B cell (primary cell): ENCODE results near the gene ADAMTS17. TPM values are rescaled to one million over a fixed set of nuclear protein-coding genes. Genes with fewer than 3 reads are reported as not detected.

Experiments used
- ATAC-seq: fragments of 200-7000 bp; cut with Tn5 transposase; one replicate; pipeline ENCODE4 v1.10.0; 2021; ENCODE audit warnings: low read depth, mild to moderate bottlenecking, moderate number of reproducible peaks, moderate library complexity
- CTCF ChIA-PET: fragments of 350-600 bp; sonication (Branson Sonifier 250); formaldehyde crosslinking; loops from one replicate; lab custom pipeline; 2021; ENCODE audit warnings: antibody characterized with exemption, inconsistent platforms; lab: Charles Lee
- POLR2A ChIA-PET: fragments of 350-600 bp; sonication (Branson Sonifier 250); formaldehyde crosslinking; loops from one replicate; lab custom pipeline; 2021; ENCODE audit warnings: antibody characterized with exemption; lab: Charles Lee
- DNase-seq: peaks from one replicate; pipeline ENCODE4 v3.0.0; 2013
- H2AFZ ChIP-seq: 2 replicates; pipeline ENCODE4 v1.6.1; 2012; ENCODE audit warnings: mild to moderate bottlenecking, low read depth, low read length; ENCODE audit not compliant: insufficient read depth, poor library complexity, severe bottlenecking
- H3K27ac ChIP-seq, 2 donors: 1 replicate in 1 of 2; 2 replicates in 1 of 2; pipeline ENCODE4 v1.5.1; 2012 to 2013; ENCODE audit warnings: low read length in 2 of 2, mild to moderate bottlenecking in 2 of 2, moderate library complexity in 1 of 2
- H3K27me3 ChIP-seq, 4 experiments: fragments of 200-600 bp in 1 of 4; sonication (generic) in 1 of 4; replicated peaks in 1 of 4; 1 replicate in 2 of 4; 2 replicates in 2 of 4; pipeline versions ENCODE4 v1.6.1 to v1.7.0; 2013 to 2016; ENCODE audit warnings: low read length in 3 of 4, mild to moderate bottlenecking in 2 of 4, mixed read lengths in 1 of 4, moderate library complexity in 1 of 4; ENCODE audit not compliant: insufficient read depth in 4 of 4, control insufficient read depth in 3 of 4; ENCODE audit errors: control extremely low read depth in 1 of 4
- H3K36me3 ChIP-seq, 2 experiments: replicated peaks in 1 of 2; 1 replicate in 1 of 2; 2 replicates in 1 of 2; pipeline versions ENCODE4 v1.6.1 to v1.7.1; 2013; ENCODE audit warnings: low read length in 1 of 2; ENCODE audit not compliant: insufficient read depth in 2 of 2, control insufficient read depth in 1 of 2; ENCODE audit errors: control extremely low read depth in 1 of 2, extremely low read depth in 1 of 2
- H3K4me1 ChIP-seq, 2 donors: fragments of 200-600 bp in 1 of 2; sonication (generic) in 1 of 2; 1 replicate in 1 of 2; 2 replicates in 1 of 2; pipeline versions ENCODE4 v1.5.1 to v1.6.1; 2013 to 2017; ENCODE audit warnings: low read length in 2 of 2; ENCODE audit not compliant: control insufficient read depth in 2 of 2, insufficient read depth in 2 of 2
- H3K4me2 ChIP-seq: replicated peaks from 2 replicates; pipeline ENCODE3; 2012; ENCODE audit warnings: mild to moderate bottlenecking, low read depth, low read length; ENCODE audit not compliant: poor library complexity, severe bottlenecking
- H3K4me3 ChIP-seq, 5 experiments: fragments of 200-600 bp in 1 of 5; sonication (generic) in 1 of 5; 1 replicate in 3 of 5; 2 replicates in 2 of 5; pipeline versions ENCODE4 v1.5.1 to v1.7.0; 2011 to 2016; ENCODE audit warnings: low read length in 4 of 5, mild to moderate bottlenecking in 4 of 5, low read depth in 2 of 5, control low read depth in 1 of 5, moderate library complexity in 1 of 5; ENCODE audit not compliant: insufficient read depth in 1 of 5; ENCODE audit errors: control extremely low read depth in 1 of 5, extremely low read depth in 1 of 5
- H3K79me2 ChIP-seq: fragments of 200-600 bp; sonication (generic); one replicate; pipeline ENCODE4 v1.6.0; 2016; ENCODE audit warnings: low read length; ENCODE audit not compliant: control insufficient read depth, insufficient read depth
- H3K9ac ChIP-seq: fragments of 200-600 bp; sonication (generic); 2 replicates; pipeline ENCODE4 v1.6.1; 2017; ENCODE audit warnings: mild to moderate bottlenecking, low read length, moderate library complexity
- H3K9me3 ChIP-seq, 3 donors: one replicate each; pipeline versions ENCODE4 v1.6.1 to v1.7.1; 2013; ENCODE audit warnings: low read length in 2 of 3; ENCODE audit not compliant: control insufficient read depth in 2 of 3, insufficient read depth in 1 of 3; ENCODE audit errors: control extremely low read depth in 1 of 3
- H4K20me1 ChIP-seq: 2 replicates; pipeline ENCODE4 v1.6.0; 2012; ENCODE audit warnings: mild to moderate bottlenecking, low read length; ENCODE audit not compliant: insufficient read depth, control insufficient read depth, poor library complexity, severe bottlenecking
- H3K27ac Mint-ChIP-seq: one replicate; pipeline ENCODE4 v1.8.0; 2021; ENCODE audit warnings: mixed read lengths
- H3K27me3 Mint-ChIP-seq: one replicate; pipeline ENCODE4 v1.8.0; 2021; ENCODE audit warnings: mixed read lengths
- H3K4me1 Mint-ChIP-seq: one replicate; pipeline ENCODE4 v1.8.0; 2021; ENCODE audit warnings: mixed read lengths
- H3K4me3 Mint-ChIP-seq: one replicate; pipeline ENCODE4 v1.8.0; 2021; ENCODE audit warnings: mixed read lengths
- H3K9me3 Mint-ChIP-seq: one replicate; pipeline ENCODE4 v1.8.0; 2022; ENCODE audit warnings: mixed read lengths; ENCODE audit not compliant: insufficient read depth
- EZH2 ChIP-seq: IDR thresholded peaks from 2 replicates; pipeline ENCODE4 v1.6.1; 2012; ENCODE audit warnings: borderline replicate concordance, low read depth, mild to moderate bottlenecking, moderate library complexity, low read length; ENCODE audit not compliant: insufficient read depth, poor library complexity, severe bottlenecking
- WGBS: methylation state at CpG from one replicate; pipeline ENCODE4 v1.1.5; 2013; ENCODE audit warnings: missing lambda C conversion rate; ENCODE audit not compliant: insufficient coverage; 5-methylcytosine and 5-hydroxymethylcytosine counted together
- intact Hi-C: fragments of 100-400 bp; cut with micrococcal nuclease; formaldehyde crosslinking; loops from one replicate; pipeline ENCODE4 v1.10.0; 2022
- polyA plus RNA-seq: library from polyadenylated mRNA; depleted of rRNA; stranded (reverse); fragments of >200 nt; gene quantifications from 2 replicates; pipeline ENCODE4 v1.2.3, GENCODE V29; 2012
- total RNA-seq, 2 donors: library from RNA; stranded (reverse); fragments of 120-200 nt in 1 of 2; gene quantifications; 1 replicate in 1 of 2; 2 replicates in 1 of 2; pipeline versions ENCODE4 v1.2.3 to v1.2.4, GENCODE V29; 2013 to 2022
- TF ChIP-seq, protein P1 (sequence below): fragments of 200-600 bp; IDR thresholded peaks from one replicate; pipeline ENCODE4 v1.8.0; 2022; ENCODE audit warnings: antibody characterized with exemption, mild to moderate bottlenecking

ADAMTS17 gene
- total and polyA plus RNA-seq, 2 donors (not counting 1 experiment from before 2014, with no cell fraction given) = 0.10 TPM; not detected in 1

DNA sequence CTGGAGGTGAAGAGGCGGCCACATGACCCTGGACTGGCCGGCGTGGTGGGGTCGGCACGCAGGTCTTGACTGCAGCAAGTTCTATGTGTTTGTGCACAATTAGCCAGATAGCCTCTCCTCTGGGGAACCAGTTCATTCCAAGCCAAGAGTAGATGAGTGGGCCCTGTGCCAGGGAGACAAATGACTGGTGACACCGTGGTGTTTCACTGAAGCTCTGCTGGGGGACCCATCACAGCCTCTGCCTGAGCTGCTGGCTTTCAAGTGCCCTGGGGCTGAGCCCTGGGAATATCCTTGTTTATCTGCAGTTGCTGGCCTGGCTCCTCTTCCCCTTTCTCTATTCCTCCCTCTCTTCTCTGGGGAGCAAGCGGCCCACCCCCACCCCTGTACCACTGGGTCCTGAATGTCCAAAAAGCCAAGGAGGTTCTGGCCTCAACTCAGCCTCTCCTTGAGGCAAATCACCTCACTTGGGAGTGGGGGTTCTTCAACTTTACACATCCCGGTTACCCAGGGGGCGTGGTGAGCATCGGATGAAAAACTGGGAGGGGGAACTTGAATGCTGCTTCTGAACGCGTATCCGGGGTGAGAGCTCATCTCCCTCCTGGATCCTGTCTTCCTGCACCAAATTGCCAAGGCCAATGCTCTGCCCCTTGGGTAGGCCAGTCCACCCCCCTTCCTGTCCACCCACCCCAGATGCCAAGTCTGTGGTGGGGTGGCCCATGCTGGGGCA lies 408.9 kb downstream of the ADAMTS17 start:
- Mint-ChIP-seq H3K27me3 (peaks cover 28% of the 10 kb centered on the region), H3K9me3 (no peaks in the 10 kb centered on the region), H3K4me1 (peaks cover 4% of the 10 kb centered on the region), H3K27ac (no peak overlapping the region), H3K4me3 (no peak overlapping the region)
- Histone ChIP-seq H3K27me3 (peaks cover 0 to 2% (median 0%) of the 10 kb centered on the region in 4 experiments), H3K9me3 (no peaks in the 10 kb centered on the region), H4K20me1 (no peaks in the 10 kb centered on the region), H2AFZ (no peak overlapping the region), H3K36me3 (no peaks in the 10 kb centered on the region), H3K4me3 (no peak overlapping the region), H3K9ac (no peak overlapping the region), H3K27ac (no peak overlapping the region), H3K4me2 (no peak overlapping the region), H3K4me1 (peaks cover 7 to 10% of the 10 kb centered on the region in 2 donors), H3K79me2 (no peaks in the 10 kb centered on the region)
- DNase-seq (no peak), ATAC-seq (no peak)
- WGBS = 92% methylated on average over 9 of the region's 13 CpGs
- intact Hi-C loops = no loop called here
- ChIA-PET CTCF (no interaction called here), POLR2A (no interaction called here)
- TF ChIP-seq, protein P1, sequence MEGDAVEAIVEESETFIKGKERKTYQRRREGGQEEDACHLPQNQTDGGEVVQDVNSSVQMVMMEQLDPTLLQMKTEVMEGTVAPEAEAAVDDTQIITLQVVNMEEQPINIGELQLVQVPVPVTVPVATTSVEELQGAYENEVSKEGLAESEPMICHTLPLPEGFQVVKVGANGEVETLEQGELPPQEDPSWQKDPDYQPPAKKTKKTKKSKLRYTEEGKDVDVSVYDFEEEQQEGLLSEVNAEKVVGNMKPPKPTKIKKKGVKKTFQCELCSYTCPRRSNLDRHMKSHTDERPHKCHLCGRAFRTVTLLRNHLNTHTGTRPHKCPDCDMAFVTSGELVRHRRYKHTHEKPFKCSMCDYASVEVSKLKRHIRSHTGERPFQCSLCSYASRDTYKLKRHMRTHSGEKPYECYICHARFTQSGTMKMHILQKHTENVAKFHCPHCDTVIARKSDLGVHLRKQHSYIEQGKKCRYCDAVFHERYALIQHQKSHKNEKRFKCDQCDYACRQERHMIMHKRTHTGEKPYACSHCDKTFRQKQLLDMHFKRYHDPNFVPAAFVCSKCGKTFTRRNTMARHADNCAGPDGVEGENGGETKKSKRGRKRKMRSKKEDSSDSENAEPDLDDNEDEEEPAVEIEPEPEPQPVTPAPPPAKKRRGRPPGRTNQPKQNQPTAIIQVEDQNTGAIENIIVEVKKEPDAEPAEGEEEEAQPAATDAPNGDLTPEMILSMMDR = no peak
- no peak for TF ChIP-seq EZH2
